ENCODE measurements around the gene SLC30A2.

SLC30A2 gene

GRCh38 chr1:26034504-26035202, 11.3 kb downstream of the SLC30A2 start:
- H3K27me3 ChIP-seq = no peaks in the 10 kb centered on the region
- no peaks in the 10 kb centered on the region for H4K20me1 ChIP-seq
- H3K27ac ChIP-seq = no peak overlapping the region
- no peak for TF ChIP-seq Cebpa-rat (IDR thresholded peaks at IDR 0.05)
- H3K4me1 ChIP-seq = peaks cover 29% of the 10 kb centered on the region
- H3K36me3 ChIP-seq = no peaks in the 10 kb centered on the region
- peak overlapping the region; percentile 99 for H3K4me2 ChIP-seq
- peak overlapping the region; percentile 81 for H3K4me3 ChIP-seq
- H3K9me3 ChIP-seq = no peaks in the 10 kb centered on the region
- H3K9ac ChIP-seq = peak overlapping the region; percentile 78

GRCh38 chr1:26032656-26033357, 13.1 kb downstream of the SLC30A2 start:
- no peak overlapping the region for H3K4me2 ChIP-seq
- H3K9ac ChIP-seq = no peak overlapping the region
- H3K27ac ChIP-seq = no peak overlapping the region
- H4K20me1 ChIP-seq = no peaks in the 10 kb centered on the region
- H3K27me3 ChIP-seq = no peaks in the 10 kb centered on the region
- TF ChIP-seq Cebpa-rat (IDR thresholded peaks at IDR 0.05) = no peak
- H3K9me3 ChIP-seq = no peaks in the 10 kb centered on the region
- peaks cover 24% of the 10 kb centered on the region for H3K4me1 ChIP-seq
- H3K4me3 ChIP-seq = no peak overlapping the region
- no peaks in the 10 kb centered on the region for H3K36me3 ChIP-seq

GRCh38 chr1:26031611-26032220, 14.2 kb downstream of the SLC30A2 start:
- H4K20me1 ChIP-seq = no peaks in the 10 kb centered on the region
- no peak overlapping the region for H3K4me3 ChIP-seq
- H3K27ac ChIP-seq = no peak overlapping the region
- no peaks in the 10 kb centered on the region for H3K9me3 ChIP-seq
- peaks cover 16% of the 10 kb centered on the region for H3K4me1 ChIP-seq
- no peak overlapping the region for H3K4me2 ChIP-seq
- no peak overlapping the region for H3K9ac ChIP-seq
- no peak for TF ChIP-seq Cebpa-rat (IDR thresholded peaks at IDR 0.05)
- no peaks in the 10 kb centered on the region for H3K36me3 ChIP-seq
- no peaks in the 10 kb centered on the region for H3K27me3 ChIP-seq

- Histone ChIP-seq H3K4me1 (peaks cover 11% of the 10 kb centered on the region), H3K27ac (no peak overlapping the region), H4K20me1 (no peaks in the 10 kb centered on the region), H3K9ac (no peak overlapping the region), H3K4me3 (no peak overlapping the region), H3K4me2 (no peak overlapping the region), H3K36me3 (no peaks in the 10 kb centered on the region), H3K9me3 (no peaks in the 10 kb centered on the region), H3K27me3 (no peaks in the 10 kb centered on the region)
- TF ChIP-seq Cebpa-rat (IDR thresholded peaks at IDR 0.05) = no peak
Measured at GRCh38 chr1:26031196-26031595, 14.7 kb downstream of the SLC30A2 start.

- Histone ChIP-seq H3K36me3 (no peaks in the 10 kb centered on the region), H3K4me1 (peaks cover 7% of the 10 kb centered on the region), H3K9ac (no peak overlapping the region), H3K4me2 (no peak overlapping the region), H4K20me1 (no peaks in the 10 kb centered on the region), H3K9me3 (no peaks in the 10 kb centered on the region), H3K27me3 (no peaks in the 10 kb centered on the region), H3K27ac (no peak overlapping the region), H3K4me3 (no peak overlapping the region)
- TF ChIP-seq Cebpa-rat (IDR thresholded peaks at IDR 0.05) = no peak
Measured at GRCh38 chr1:26029864-26030481, 15.9 kb downstream of the SLC30A2 start.

GRCh38 chr1:26029054-26029863, 16.7 kb downstream of the SLC30A2 start:
- no peak overlapping the region for H3K27ac ChIP-seq
- no peak overlapping the region for H3K4me3 ChIP-seq
- H3K36me3 ChIP-seq = no peaks in the 10 kb centered on the region
- H3K4me1 ChIP-seq = peaks cover 6% of the 10 kb centered on the region
- H3K9ac ChIP-seq = no peak overlapping the region
- no peak for TF ChIP-seq Cebpa-rat (IDR thresholded peaks at IDR 0.05)
- no peak overlapping the region for H3K4me2 ChIP-seq
- H4K20me1 ChIP-seq = no peaks in the 10 kb centered on the region
- H3K9me3 ChIP-seq = no peaks in the 10 kb centered on the region
- H3K27me3 ChIP-seq = no peaks in the 10 kb centered on the region

- H3K4me3 ChIP-seq = no peak overlapping the region
- no peaks in the 10 kb centered on the region for H3K27me3 ChIP-seq
- no peak for TF ChIP-seq Cebpa-rat (IDR thresholded peaks at IDR 0.05)
- no peaks in the 10 kb centered on the region for H4K20me1 ChIP-seq
- no peak overlapping the region for H3K9ac ChIP-seq
- H3K27ac ChIP-seq = no peak overlapping the region
- peaks cover 13% of the 10 kb centered on the region for H3K4me1 ChIP-seq
- H3K4me2 ChIP-seq = no peak overlapping the region
- no peaks in the 10 kb centered on the region for H3K9me3 ChIP-seq
- no peaks in the 10 kb centered on the region for H3K36me3 ChIP-seq
Measured at GRCh38 chr1:26028490-26028980, 17.4 kb downstream of the SLC30A2 start.

- no peak overlapping the region for H3K4me3 ChIP-seq
- H3K9me3 ChIP-seq = no peaks in the 10 kb centered on the region
- peaks cover 20% of the 10 kb centered on the region for H3K4me1 ChIP-seq
- no peak for TF ChIP-seq Cebpa-rat (IDR thresholded peaks at IDR 0.05)
- H3K4me2 ChIP-seq = no peak overlapping the region
- H4K20me1 ChIP-seq = no peaks in the 10 kb centered on the region
- H3K9ac ChIP-seq = no peak overlapping the region
- no peak overlapping the region for H3K27ac ChIP-seq
- no peaks in the 10 kb centered on the region for H3K27me3 ChIP-seq
- no peaks in the 10 kb centered on the region for H3K36me3 ChIP-seq
Measured at GRCh38 chr1:26027716-26028489, 18.0 kb downstream of the SLC30A2 start.
